K562 (cell line): ENCODE measurements around the gene GUCY2C. TPM values are rescaled to one million over a fixed set of nuclear protein-coding genes. Genes with fewer than 3 reads are reported as not detected.

ENCODE experiments used
- FOS ChIP-seq: IDR thresholded peaks from 3 replicates; pipeline ENCODE4 v1.6.1; 2011; ENCODE audit not compliant: insufficient read length; ENCODE audit errors: extremely low read depth
- KDM5B ChIP-seq: fragments of 200-600 bp; sonication (generic); IDR thresholded peaks from 2 replicates; pipeline ENCODE4 v1.6.1; 2012; ENCODE audit warnings: low read depth, mild to moderate bottlenecking, moderate library complexity, low read length, control low read depth, inconsistent platforms; ENCODE audit not compliant: insufficient replicate concordance
- MYC ChIP-seq, 2 experiments: fragments of 250-450 bp in 1 of 2; sonication (Bioruptor Pico) in 1 of 2; IDR thresholded peaks; 2 replicates each; pipeline versions ENCODE4 v1.5.1 to v1.6.1; 2012 to 2021; ENCODE audit warnings: low read depth in 2 of 2, borderline replicate concordance in 1 of 2, improper control_type of control experiment in 1 of 2, low read length in 1 of 2, mild to moderate bottlenecking in 1 of 2, moderate library complexity in 1 of 2
- NONO ChIP-seq, 2 experiments: fragments of 200-400 bp in 1 of 2; fragments of 450-650 bp in 1 of 2; formaldehyde crosslinking in 1 of 2; IDR thresholded peaks; 2 replicates each; pipeline ENCODE4 v1.6.1; 2017; ENCODE audit warnings: low read depth in 2 of 2, mild to moderate bottlenecking in 2 of 2, moderate library complexity in 2 of 2, low read length in 1 of 2
- NR3C1 ChIP-seq: sonication (generic); formaldehyde crosslinking; IDR thresholded peaks from 2 replicates; pipeline ENCODE4 v1.8.1; 2022; ENCODE audit warnings: missing genetic modification reagents
- NRF1 ChIP-seq, 2 experiments: fragments of 450-650 bp; IDR thresholded peaks in 1 of 2; conservative IDR thresholded peaks in 1 of 2; 2 replicates each; pipeline ENCODE4 v1.6.1; 2014; ENCODE audit warnings: mild to moderate bottlenecking in 2 of 2
- PHF8 ChIP-seq: fragments of 200-600 bp; sonication (generic); IDR thresholded peaks from 2 replicates; pipeline ENCODE4 v1.6.1; 2012; ENCODE audit warnings: mixed run types, mild to moderate bottlenecking, inconsistent platforms, low read length, moderate library complexity, borderline replicate concordance
- POLR2G ChIP-seq: fragments of 200-400 bp; formaldehyde crosslinking; IDR thresholded peaks from 2 replicates; pipeline ENCODE4 v1.6.1; 2017; ENCODE audit warnings: low read depth, mild to moderate bottlenecking, antibody characterized with exemption, low read length, moderate library complexity
- RBFOX2 ChIP-seq: fragments of 200-400 bp; formaldehyde crosslinking; IDR thresholded peaks from 2 replicates; pipeline ENCODE4 v1.6.1; 2017; ENCODE audit warnings: low read depth, mild to moderate bottlenecking, low read length, moderate library complexity
- RBM22 ChIP-seq: fragments of 200-400 bp; formaldehyde crosslinking; IDR thresholded peaks from 2 replicates; pipeline ENCODE4 v1.6.1; 2018; ENCODE audit warnings: low read length, low read depth; ENCODE audit not compliant: poor library complexity, severe bottlenecking
- SNIP1 ChIP-seq: fragments of 450-650 bp; IDR thresholded peaks from 2 replicates; pipeline ENCODE4 v1.7.1; 2017; ENCODE audit warnings: low read depth, mild to moderate bottlenecking
- ZC3H11A ChIP-seq: IDR thresholded peaks from 2 replicates; pipeline ENCODE4 v1.6.1; 2012; ENCODE audit warnings: low read depth, low read length, improper control_type of control experiment
- ZFX ChIP-seq: sonication (generic); formaldehyde crosslinking; IDR thresholded peaks from 2 replicates; pipeline ENCODE4 v1.8.0; 2022; ENCODE audit warnings: mild to moderate bottlenecking, missing genetic modification reagents, moderate library complexity
- polyA plus RNA-seq, 8 experiments: library from polyadenylated mRNA; depleted of rRNA in 4 of 8; stranded (reverse) in 5 of 8; unstranded in 3 of 8; fragments of >200 nt; fragmentation: Nextera tagmentation in 2 of 8; fragmentation: Illumina TruSeq in 1 of 8; extraction: Ambion mirVana in 2 of 8; extraction: Trizol in 1 of 8; gene quantifications; 2 replicates each; pipeline versions ENCODE4 v1.2.1 to v1.2.3, GENCODE V29; 2011 to 2014; ENCODE audit warnings: inconsistent platforms in 1 of 8, missing spikeins in 1 of 8
- total RNA-seq, 7 experiments: library from RNA; depleted of rRNA in 6 of 7; stranded (reverse); fragments of >200 nt in 6 of 7; fragmentation: Illumina TruSeq in 2 of 7; extraction: Trizol in 2 of 7; gene quantifications; 2 replicates each; pipeline versions ENCODE4 v1.2.1 to v1.2.3, GENCODE V29; 2011 to 2021; ENCODE audit warnings: low replicate concordance in 1 of 7
- TF ChIP-seq, protein P1 (sequence below), 2 experiments: IDR thresholded peaks; 2 replicates each; pipeline ENCODE4 v1.6.1; 2012; ENCODE audit warnings: improper control_type of control experiment in 2 of 2, low read depth in 2 of 2, low read length in 2 of 2, borderline replicate concordance in 1 of 2
- TF ChIP-seq, protein P2 (sequence below), 2 experiments: IDR thresholded peaks; 2 replicates each; pipeline ENCODE4 v1.6.1; 2011; ENCODE audit warnings: borderline replicate concordance in 1 of 2, control low read depth in 1 of 2, low read depth in 1 of 2, low read length in 1 of 2, mild to moderate bottlenecking in 1 of 2, mixed read lengths in 1 of 2, moderate library complexity in 1 of 2; ENCODE audit not compliant: insufficient read depth in 1 of 2, insufficient read length in 1 of 2, poor library complexity in 1 of 2, severe bottlenecking in 1 of 2; ENCODE audit errors: extremely low read depth in 1 of 2
- TF ChIP-seq, protein P3 (sequence below): sonication (generic); formaldehyde crosslinking; IDR thresholded peaks from 2 replicates; pipeline ENCODE4 v1.9.0; 2022; ENCODE audit warnings: mild to moderate bottlenecking, missing genetic modification reagents

Gene GUCY2C
- total and polyA plus RNA-seq, 9 of the 15 experiments (the other 6 are each of a cell fraction or from before 2014, with no cell fraction given) = 0.01 to 0.05 (median 0.04) TPM; not detected in 6

DNA sequence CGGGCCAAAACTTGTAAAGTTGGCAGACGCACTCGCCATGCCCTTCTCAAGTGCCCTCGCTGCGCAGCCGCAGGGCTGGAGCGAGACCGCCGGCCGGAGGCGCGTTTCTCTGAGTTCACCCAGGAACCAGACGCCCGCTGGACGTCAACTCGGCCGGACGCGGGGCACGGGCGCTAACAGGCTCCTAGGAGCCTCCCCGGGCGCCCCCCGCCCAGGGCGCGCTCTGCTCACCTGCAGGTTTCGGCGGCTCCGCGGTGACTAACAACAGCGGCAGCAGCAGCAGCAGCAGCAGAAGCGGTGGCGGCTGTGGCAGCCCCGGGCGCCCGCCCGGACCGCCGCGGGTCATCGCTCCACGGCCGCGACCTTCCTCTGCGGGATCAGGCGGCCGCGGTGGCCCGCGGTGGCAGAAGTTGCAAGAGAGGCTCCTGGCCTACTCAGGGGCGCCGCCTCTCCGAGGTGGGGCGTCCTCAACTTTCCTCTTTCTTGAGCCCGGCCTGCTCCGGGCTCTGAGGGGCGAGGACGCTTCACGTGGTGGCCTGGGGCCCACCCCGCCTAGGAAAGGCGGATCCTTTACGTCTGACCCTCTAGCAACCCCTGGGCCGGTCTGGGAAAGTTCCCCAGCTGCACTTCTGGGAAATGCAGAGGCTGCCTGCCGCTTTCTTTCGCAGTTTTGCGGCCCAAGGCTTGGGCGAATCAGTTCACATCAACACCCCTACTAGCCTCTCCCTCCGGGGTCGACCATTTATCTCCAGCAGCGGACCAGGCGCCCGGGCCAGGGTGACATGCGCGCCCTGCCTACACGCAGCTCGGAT, 128.8 kb downstream of the GUCY2C start, which contains the start of gene PLBD1 (continued):
- TF ChIP-seq RBM22 (peak; percentile 63), FOS (no peak), ZFX (peak; percentile 91), MYC (IDR thresholded peaks at IDR 0.05; ENCODE audit: low read depth, low read length) (peak; percentile 59), MYC (CRISPR knock-in tag; IDR thresholded peaks at IDR 0.05; ENCODE audit: borderline replicate concordance, low read depth) (no peak), NR3C1 (CRISPR knock-in tag) (no peak), SNIP1 (peak; percentile 57; the same call in 1 of the 2 replicates), KDM5B (peak; percentile 49), NRF1 (conservative IDR thresholded peaks at IDR 0.05 in 1 of 2, IDR thresholded peaks at IDR 0.05 in 1 of 2) (peak; percentile 88 to 90), PHF8 (peak; percentile 49; the same call in 1 of the 2 replicates), RBFOX2 (peak; percentile 83), NONO (IDR thresholded peaks at IDR 0.05; ENCODE audit: low read depth in 2 of 2, low read length in 1 of 2) (peak in 1 of 2 experiments; percentile 67; a peak in 2 of 4 replicates), POLR2G (peak; percentile 87), ZC3H11A (no peak)
- TF ChIP-seq, protein P1, sequence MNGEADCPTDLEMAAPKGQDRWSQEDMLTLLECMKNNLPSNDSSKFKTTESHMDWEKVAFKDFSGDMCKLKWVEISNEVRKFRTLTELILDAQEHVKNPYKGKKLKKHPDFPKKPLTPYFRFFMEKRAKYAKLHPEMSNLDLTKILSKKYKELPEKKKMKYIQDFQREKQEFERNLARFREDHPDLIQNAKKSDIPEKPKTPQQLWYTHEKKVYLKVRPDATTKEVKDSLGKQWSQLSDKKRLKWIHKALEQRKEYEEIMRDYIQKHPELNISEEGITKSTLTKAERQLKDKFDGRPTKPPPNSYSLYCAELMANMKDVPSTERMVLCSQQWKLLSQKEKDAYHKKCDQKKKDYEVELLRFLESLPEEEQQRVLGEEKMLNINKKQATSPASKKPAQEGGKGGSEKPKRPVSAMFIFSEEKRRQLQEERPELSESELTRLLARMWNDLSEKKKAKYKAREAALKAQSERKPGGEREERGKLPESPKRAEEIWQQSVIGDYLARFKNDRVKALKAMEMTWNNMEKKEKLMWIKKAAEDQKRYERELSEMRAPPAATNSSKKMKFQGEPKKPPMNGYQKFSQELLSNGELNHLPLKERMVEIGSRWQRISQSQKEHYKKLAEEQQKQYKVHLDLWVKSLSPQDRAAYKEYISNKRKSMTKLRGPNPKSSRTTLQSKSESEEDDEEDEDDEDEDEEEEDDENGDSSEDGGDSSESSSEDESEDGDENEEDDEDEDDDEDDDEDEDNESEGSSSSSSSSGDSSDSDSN (IDR thresholded peaks at IDR 0.05; ENCODE audit: borderline replicate concordance in 1 of 2, low read depth in 2 of 2, low read length in 2 of 2) = peak; percentile 24 to 26; a peak in 1 of 4 replicates
- TF ChIP-seq, protein P2, sequence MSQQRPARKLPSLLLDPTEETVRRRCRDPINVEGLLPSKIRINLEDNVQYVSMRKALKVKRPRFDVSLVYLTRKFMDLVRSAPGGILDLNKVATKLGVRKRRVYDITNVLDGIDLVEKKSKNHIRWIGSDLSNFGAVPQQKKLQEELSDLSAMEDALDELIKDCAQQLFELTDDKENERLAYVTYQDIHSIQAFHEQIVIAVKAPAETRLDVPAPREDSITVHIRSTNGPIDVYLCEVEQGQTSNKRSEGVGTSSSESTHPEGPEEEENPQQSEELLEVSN (IDR thresholded peaks at IDR 0.05; ENCODE audit: borderline replicate concordance in 1 of 2, extremely low read depth in 1 of 2, insufficient read depth in 1 of 2, insufficient read length in 1 of 2, low read depth in 1 of 2, low read length in 1 of 2, poor library complexity in 1 of 2, severe bottlenecking in 1 of 2) = peak; percentile 65 to 73
- TF ChIP-seq, protein P3, sequence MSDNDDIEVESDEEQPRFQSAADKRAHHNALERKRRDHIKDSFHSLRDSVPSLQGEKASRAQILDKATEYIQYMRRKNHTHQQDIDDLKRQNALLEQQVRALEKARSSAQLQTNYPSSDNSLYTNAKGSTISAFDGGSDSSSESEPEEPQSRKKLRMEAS (CRISPR knock-in tag) = peak; percentile 71
- TF ChIP-seq, all 486 proteins: peak for 25
